Fibroblast of skin of abdomen (primary cell): ENCODE results near the gene ETHE1.
"Not testable (repeated sequence)": the region's sequence is repeated elsewhere in the genome, so short reads cannot be mapped to it uniquely, and the experiment has no call there.

Experiments used
- DNase-seq: peaks from one replicate; pipeline ENCODE4 v3.0.0-alpha.2; 2013

ETHE1 gene

DNA sequence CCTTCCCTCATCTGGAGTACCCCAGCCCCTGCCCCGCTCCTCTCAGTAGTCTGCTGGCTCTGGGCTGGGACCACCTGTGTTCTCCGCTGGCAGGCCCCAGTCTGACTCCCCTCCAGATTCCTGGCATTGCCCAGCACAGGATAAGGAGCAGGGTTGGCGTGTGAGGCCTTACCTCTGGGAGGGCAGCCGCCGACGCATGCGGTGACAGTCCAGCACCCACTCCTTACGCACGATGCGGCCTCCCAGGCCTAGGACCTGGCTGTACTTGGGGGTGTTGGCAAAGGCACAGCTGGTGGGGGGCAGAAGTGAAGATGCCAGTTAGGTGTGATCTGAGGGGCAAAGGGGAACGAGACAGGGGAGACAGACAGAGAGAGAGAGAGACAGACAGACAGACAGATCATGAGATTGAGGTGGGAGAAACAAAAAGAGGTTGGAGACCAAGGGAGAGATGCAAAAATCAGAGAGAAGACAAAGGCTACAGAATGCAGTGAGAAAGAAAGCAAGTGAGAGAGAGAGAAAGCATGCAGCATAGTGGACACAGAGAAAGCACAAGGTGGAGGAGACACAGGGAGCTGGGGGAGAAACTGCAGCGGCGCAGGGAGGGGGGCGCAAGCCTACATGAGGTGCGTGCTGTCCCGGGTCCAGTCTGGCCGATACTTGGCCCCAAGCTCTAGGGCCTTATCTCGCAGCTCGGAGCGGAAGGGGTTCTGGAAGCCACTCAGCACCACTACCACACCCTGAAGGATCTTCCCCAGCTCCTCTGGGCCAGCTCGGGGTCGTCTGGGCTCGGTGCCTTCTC, 24.6 kb upstream of the ETHE1 start:
- no peak for DNase-seq

DNA sequence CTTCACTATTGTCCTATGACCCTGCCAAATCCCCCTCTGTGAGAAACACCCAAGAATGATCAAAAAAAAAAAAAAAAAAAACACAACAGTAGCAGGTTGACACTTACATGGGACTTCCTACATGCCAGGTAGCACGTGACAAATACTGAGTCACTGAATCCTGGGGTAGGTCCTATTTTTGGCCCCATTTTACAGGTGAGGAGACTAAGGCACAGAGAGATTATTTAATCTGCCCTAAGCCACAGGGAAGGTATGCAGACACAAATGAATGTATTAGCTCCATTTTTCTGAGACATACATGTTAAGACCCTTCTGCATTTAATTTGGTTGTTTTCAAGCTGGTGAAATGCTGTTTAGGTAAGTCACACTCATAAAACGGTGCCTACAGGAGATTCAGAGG, 21.7 kb upstream of the ETHE1 start:
- no peak for DNase-seq

DNA sequence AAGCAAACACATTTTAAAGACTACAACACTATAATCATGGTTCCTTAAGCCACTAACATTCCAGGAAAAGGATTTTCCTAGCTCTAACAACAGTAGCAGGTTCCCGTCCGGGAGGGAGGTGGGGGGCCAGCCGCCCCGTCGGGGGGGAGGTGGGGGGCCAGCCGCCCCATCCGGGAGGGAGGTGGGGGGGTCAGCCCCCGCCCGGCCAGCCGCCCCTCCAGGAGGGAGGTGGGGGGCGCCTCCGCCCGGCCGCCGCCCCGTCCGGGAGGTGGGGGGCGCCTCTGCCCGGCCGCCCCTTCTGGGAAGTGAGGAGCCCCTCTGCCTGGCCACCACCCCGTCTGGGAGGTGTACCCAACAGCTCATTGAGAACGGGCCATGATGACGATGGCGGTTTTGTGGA, 20.9 kb upstream of the ETHE1 start:
- DNase-seq = not testable (repeated sequence)

DNA sequence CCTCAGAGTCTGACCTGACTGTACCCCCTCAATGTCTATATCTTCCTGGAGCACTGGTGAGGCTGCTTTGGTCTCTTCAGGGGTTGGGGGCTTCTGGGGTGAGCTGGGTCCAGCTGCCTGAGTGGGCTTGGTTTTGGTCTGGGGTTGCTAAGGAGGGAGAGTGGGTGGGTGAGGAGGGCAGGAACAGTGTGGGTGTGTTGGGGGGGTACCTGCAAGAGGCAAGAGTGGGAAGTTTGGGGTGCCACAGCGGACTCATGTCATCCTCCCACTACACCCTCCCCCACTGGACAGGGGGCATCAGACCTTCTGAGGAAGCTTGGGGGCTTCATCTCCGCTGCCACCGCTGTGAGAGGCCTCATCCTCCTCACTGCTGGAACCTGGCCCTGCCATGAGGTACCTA, 19.6 kb upstream of the ETHE1 start:
- no peak for DNase-seq

DNA sequence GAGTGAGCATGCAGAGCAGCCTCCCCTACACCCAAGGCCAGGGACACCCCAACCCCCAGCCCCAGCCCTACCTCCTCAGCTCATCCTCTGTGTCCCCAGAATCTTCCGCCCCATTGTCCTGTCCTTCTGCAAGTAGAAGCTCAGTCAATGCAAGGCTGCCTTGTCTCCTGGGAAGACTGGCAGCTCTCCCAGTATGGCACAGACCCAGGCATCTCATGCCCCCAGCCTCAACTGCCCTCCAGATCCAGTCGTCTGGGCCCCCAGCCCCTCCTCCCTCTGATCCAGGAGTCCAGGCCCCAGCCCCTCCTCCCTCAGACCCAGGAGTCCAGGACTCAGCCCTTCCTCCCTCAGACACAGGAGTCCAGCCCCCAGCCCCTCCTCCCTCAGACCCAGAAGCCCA, 19.0 kb upstream of the ETHE1 start:
- no peak for DNase-seq

DNA sequence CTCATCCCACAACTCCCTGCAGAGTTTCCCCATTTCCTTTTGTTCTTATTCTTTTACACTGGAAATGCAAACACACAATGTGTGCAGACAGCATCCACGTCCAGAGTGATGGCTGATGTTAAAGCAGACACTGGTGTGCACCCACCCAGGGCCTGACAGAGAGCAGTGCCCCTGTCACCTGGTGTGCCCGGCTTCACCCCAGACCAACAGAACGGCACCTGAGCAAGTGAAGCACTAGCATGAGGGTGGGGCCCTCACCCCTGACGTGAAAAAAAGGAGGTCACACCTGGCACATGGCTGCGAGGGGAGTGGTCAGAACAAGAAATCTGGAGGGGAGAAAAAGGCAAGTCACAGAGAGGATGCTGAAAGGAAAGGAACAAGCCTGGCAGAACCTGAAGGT, 18.3 kb upstream of the ETHE1 start:
- no peak for DNase-seq

DNA sequence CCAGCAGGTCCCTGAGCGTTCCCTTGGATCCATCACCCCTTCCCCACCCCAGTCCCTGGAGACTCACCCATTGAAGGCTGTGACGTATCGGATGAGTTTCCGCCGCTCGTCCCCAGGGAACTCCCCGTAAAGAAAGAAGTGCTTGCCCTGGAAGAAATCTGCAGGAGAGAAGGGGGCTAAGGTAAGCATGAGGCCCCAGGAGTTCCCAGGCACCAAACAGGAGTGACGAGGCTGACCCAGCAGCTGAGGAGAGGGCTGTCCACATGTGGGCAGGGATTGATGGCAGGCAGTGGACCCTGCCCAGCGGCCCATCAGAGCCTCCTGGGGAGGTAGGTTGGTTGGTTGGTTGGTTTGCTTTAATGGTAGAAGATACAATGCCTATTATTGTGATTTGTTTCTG, 17.1 kb upstream of the ETHE1 start:
- DNase-seq = no peak

DNA sequence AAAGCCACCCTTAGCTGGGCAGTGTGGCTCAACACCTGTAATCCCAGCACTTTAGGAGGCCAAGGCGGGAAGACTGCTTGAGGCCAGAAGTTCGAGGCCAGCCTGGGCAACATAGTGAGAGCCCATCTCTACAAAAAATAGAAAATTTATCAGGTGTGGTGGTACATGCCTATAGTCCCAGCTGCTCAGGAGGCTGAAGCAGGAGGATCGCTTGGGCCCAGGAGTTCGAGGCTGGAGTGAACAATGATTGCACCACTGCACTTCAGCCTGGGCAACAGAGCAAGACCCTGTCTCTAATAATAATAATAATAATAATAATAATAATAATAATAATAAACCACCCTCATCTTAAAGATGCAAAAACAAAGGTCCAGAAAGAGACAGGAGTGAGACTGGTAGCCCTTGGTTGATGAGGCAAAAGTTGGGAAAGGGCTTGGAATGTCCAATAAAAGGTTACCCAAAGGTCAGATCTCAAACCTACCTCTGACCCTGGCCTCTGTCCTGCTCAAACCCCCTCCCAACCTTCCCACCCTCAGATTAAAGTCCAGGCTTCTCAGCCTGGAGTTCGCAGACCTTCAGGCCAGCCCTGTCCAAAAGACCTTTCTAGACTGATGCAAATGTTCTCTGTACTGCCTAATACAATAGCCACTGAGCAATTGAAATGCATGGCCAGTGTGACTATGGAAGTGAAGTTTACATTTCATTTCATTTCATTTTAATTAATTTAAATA, 15.1 kb upstream of the ETHE1 start:
- DNase-seq = no peak

DNA sequence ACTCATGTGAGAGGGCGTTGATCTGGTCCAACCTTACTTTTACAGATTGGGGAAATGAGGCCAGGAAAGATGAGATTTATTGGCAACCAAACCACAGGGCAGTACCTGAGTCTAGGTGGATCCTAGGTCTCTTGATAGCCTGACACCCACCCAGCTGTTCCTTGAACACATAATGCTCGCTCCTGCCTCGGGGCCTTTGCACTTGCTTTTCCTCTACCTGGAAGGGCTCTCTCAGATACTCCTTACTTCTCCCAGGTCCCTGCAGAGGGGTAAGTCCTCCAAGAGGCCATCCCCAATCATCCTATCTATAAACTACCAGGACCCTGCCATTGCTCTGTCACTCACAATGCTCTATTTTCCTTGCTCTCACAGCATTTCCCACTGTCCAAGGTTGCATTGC, 13.4 kb upstream of the ETHE1 start:
- DNase-seq = no peak

DNA sequence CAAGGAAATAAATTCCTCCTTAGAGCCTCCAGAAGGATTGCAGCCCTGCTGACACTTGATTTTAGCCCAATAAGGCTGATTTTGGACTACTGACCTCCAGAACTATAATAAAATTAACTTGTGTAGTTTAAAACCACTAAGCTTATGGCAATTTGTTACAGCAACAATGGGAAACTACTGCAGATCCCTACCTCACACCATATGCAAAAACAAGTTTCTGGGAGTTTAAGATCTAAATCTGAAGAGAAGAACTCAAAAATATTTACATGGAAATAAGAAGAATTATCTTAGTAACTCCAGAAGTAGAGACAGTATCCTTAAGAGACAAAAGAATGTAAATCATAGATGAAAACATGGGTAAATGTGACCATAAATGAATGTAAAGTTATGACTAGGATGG, 11.9 kb upstream of the ETHE1 start:
- DNase-seq = no peak

DNA sequence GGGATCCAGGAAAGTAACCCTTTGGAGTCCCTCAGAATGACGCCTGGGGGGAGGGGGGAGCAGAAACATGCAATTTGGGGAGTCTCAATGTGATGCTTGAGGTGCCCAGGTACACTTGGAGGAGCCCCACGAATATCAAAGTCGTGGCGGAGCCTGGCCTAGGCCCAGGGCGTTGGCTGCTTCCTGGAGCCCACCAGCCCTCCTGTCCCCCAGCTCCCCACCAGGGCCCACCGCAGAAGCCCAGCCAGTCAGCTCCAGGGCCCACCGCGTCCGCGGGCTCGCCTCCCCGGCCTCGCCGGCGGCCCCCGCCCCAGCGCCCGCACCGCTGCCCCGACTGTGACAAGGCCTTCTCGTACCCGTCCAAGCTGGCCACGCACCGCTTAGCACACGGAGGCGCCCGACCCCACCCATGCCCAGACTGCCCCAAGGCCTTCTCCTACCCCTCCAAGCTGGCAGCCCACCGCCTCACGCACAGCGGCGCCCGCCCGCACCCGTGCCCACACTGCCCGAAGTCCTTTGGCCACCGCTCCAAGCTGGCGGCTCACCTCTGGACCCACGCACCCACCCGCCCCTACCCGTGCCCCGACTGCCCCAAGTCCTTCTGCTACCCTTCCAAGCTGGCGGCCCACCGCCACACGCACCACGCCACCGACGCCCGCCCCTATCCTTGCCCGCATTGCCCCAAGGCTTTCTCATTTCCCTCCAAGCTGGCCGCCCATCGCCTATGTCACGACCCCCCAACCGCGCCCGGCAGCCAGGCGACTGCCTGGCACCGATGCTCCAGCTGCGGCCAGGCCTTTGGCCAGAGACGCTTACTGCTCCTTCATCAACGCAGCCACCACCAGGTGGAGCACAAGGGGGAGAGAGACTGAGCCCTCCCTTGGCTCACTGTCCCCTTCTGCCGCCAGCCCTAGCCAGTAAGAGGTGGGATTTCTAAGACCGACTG, 8.1 kb upstream of the ETHE1 start:
- peak; percentile 46 for DNase-seq

DNA sequence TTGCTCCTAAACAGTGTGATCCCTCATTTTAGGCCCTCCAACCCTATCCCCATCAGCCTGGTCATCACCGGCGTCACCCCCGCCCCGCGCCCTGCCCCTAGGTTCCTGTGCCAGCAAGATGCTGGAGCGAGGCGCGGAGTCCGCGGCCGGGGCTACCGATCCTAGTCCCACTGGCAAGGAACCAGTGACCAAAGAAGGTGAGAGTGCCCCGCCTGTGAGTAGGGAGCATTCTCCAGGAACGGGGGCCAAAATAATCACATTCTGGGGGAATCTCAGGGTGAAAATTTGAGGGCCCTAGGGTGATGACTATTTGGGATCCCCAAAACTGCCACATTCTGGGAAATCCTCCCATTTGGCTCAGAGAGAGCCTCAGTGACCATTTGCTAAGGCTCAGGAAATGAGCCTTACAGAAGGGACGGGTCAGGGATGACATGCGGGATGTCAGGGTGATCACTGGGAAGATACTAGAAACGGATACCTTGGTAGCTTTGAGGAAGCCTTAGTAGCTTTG, 7.4 kb upstream of the ETHE1 start:
- no peak for DNase-seq

DNA sequence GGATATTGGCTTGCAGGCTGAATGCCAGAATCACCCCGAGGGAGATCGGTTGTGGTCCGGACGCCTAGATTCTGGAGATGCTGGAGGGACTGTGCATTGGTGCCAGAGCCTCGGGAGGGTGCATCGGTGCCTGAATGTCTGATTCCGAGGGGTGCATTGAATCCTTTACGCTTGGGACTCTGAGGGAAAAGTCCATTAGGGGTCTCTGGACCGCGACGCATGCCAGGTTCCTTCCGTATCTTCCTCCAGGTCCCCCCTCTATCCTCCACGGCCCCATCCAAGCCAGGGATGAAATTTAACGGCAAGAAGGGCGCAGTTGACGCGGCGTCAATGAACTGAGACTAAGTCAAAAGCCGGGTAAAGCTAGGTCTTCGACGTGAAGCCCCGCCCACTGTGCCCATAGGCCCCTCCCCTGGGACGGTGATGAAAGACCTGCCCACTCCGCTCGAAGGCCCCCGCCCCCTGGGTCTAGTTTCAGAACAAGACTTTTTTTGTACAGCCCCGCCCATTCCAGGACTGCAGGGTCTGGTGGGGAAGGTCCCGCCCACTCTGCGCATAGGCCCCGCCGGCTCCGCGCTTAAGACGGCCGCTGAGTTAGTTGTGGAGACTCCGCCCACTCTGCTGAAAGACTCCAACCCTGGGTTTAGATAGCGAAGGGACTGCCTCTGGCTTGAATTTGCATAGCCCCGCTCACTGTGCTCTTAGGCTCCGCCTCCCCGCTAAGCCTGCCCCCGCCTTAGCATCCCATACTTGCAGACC, 6.7 kb upstream of the ETHE1 start:
- peak; percentile 100 for DNase-seq

DNA sequence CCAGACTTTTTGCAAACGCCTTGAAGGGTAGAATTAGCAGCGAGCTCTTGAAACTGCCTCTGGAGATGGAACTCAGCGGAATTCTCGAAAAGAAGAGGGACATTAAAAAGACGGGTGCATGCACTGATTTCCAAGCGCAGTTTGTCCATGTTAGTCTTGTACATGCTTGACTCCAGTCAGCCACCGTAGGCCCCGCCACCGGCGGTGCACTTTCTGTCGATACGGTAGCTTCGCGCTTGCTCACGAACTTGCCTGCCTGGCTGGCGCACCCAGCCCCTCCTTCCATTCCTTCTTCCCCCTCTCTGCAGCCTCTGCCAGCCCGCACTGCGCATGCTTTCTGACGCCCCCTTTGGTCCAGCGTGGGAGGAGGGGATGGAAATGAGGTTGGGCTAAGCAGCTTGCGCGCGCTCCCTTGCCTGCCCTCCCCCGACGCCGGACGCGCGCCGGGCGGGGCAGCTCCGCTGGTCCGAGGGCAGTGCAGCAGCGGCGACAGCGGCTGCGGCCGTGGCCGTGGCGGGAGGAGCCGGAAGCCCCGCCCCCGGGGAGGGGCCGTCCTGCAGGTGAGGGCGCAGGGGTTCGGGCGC, 6.1 kb upstream of the ETHE1 start, which contains the start of gene ZNF575:
Gene ZNF575 (plus strand): TSS at position 227 of the 584 bp plus-strand sequence. CDS start 1,235 bp downstream, outside the sequence.
- peak; percentile 98 for DNase-seq

DNA sequence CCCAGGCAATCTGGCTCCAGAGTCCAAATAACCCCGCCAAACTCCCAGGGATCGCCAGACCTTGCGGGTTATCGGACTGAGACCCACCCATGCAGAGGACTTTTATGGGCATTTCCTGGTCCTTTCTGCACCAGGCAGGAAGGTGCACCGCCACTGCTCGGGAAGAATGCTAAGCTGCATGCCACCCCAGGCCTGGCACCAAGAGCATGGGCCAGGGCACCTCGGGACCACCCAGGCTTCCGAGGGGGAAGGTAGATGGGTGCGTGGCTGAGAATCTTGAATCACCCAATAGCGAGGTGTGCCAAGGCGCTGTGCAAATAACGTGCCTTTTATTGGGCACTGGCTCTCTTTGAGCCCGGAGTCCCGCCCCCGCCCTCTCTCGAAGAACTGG, 5.6 kb upstream of the ETHE1 start:
- no peak for DNase-seq

DNA sequence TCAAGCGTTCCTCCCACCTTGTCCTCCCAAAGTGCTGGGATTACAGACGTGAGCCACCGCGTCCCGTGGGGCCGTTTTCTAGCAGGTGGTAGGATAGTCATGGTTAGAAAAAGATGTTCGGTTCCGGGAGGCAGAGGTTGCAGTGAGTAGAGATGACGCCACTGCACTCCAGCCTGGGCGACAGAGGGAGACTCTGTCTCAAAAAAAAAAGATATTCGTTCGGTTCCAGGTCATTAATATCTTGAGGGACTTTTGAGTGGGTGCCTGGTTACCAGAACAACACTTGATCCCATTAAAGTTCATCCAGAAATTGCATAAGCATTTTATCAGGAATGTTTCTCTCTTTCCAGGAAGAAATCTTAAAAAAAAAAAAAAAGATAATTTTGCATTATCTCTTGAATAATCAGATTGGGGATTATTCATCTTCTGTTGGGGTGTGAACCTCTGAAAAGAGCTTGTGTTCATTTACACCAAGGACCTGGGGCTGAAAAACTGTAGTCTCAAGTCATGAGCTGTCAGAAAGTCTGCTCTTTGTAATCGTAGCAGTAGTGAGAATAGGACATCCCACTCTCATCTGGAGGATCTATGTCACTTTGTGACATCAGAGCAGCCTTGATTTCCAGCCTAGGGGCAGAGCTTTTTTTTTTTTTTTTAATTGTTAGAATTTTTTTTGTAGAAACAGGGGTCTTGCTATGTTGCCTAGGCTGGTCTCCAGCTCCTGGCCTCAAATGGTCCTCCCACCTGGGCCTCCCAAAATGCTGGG, 1.0 kb upstream of the ETHE1 start:
- no peak for DNase-seq

DNA sequence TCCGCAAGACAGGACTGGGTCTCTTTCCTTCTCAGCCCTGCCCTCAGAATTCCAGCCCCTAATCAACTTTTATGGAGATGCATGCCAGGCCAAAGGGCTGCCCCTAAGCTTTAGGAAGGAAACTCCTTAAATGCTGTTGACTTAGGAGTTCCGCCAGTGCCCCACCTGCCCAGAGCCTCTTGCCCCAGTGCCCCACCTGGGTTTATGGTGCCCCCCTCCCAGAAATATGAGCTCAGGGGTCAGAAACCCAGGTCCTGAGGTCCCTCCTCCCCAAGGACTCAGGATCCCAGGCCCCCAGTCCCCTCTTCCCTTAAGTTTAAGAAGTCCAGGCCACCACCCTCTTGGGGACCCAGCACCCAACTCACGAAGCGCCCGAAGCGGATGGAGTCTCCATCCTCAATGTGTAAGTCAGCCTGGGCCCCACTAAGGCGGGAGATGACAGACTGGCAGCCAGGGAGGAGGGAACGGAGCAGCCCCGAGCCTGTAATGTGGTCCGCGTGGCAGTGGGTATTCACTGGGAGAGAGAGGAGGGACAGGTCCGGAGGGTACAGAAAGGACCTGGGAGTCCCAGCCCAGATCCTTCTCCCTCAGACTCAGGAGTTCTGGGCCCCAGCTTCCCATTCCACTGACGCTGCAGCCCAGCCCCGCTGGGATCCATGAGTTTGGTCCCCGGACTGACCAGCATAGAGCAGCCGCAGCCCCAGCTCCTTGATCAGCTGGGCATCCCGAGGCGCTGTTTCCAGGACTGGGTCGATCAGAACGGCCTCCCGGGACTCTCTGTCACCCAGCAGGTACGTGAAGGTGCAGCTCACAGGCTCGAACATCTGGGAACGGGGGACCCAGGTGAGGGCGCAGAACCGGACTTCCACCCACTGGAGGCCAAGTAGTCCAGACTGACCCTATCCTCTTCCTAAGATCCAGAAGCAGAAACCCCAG, 897 bp downstream of the ETHE1 start:
- no peak for DNase-seq

DNA sequence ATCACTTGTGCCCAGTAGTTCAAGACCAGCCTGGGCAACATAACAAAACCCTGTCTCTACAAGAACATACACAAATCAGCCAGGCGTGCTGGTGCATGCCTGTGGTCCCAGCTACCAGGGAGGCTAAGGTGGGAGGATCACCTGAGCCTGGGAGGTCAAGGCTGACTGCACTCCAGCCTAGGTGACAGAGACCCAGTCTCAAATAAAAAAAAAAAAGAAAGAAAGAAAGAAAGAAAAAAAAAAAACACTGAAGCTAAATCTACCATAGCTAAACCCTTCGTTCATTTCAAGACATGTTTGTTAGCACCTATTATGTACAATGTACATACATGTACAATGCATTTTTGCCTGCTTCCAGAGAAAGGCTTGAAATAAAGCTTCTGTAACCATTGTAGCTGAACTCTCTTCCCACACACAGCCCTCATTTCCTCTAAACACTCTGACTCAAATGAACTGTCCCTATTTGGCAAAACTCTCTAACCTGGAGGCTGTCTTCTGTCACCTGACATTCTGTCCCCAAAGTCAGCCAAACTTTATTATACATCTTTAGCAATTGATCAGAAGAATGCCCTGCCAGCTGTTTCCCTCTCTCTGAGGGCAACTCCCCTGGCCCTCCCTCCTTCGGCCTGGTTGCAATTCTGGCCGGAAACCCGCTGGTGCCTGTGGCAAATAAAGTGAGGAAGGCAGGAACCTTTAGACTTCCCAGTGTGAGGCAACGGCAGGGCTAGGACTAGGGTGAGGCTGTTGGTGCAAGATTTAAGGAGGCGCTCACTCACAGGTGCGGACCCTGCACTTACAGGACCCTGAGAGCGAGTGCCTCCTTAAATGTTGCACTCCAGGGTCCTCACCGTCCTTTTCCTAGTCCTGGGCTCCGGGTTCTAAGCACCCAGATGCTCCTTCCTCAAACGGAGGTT, 1.8 kb downstream of the ETHE1 start:
- peak; percentile 27 for DNase-seq
